Stimulated activated CD4-positive, alpha-beta T cell treated with anti-CD3 and anti-CD28 coated beads, Interleukin-15, amount 100 ng/mL, for 48 hours (primary cell): ENCODE data around the gene TBC1D5.
"Not testable (repeated sequence)": the region's sequence is repeated elsewhere in the genome, so short reads cannot be mapped to it uniquely, and the experiment has no call there.

Experiments
- DNase-seq, 2 donors: peaks; one replicate each; pipeline ENCODE4 v3.0.0-alpha.2; 2020; ENCODE audit warnings: low read depth in 2 of 2

TBC1D5 gene

DNA sequence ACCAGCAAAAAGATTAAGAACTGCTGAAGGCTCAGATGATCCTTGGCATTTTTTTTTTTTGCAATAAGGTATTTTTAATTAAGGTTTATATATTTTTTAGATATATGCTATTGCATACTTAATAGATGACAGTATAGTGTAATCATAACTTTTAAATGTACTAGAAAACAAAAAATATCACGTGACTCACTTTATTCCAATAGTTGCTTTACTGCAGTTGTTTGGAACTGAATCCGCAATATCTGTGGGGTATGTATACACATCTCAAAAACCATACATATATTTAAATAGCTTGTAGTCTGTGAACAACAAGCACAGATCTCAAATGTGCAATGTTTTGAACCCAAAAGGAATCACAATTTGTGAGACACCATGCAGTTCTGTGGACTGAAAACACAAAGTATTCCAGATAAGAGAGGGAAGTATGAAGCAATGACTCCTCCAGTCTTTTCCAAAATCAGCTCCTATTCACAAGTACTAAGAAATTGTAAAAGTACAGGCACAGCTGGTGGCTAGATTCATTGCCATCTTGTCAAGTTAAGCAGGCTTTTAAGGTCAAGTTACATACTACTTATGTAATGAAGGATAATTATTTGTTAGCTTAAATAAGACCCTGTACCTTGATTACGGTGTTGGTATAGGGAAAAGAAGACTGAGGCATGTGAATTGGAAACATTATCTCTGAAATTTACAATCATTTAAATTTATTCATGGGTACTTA is 331.1 kb downstream of the TBC1D5 start:
- DNase-seq, result no peak

DNA sequence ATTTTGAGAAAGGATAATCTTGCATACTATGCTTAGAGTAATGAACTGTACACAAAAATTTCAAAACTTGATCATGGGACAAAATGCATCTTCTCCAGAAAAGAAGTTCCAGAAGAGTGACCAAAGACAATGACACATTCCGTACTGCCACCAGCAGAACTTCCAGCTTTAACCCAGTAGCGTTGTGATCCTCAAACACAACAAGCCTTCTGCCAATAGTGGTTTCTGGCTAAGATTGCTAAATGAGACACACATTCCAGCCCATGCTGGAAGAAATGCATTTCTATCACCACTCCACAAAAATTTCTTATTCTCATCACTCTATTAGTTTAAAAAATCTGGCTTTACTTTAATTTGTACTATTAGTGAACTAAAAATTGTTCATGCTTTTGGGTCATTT is 334.9 kb downstream of the TBC1D5 start:
- DNase-seq, result no peak

DNA sequence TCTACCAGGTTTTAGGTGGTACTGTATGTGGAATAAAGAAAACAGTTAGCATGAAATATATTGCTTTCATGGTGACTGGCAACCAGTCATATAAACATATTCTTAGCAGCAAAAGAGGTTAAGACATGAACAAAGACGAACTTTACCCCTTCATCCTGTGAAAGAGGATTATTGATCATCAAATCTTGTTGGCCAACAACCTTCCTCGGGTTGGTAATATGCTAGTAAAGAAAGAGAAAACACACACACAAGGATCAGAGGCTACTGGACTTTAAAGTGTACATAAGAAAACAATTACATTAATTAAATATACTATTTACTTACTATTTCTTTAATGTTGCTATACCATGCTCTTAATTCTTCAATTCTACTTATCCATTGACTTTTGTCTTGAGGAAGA is 337.9 kb downstream of the TBC1D5 start:
- DNase-seq, result no peak

DNA sequence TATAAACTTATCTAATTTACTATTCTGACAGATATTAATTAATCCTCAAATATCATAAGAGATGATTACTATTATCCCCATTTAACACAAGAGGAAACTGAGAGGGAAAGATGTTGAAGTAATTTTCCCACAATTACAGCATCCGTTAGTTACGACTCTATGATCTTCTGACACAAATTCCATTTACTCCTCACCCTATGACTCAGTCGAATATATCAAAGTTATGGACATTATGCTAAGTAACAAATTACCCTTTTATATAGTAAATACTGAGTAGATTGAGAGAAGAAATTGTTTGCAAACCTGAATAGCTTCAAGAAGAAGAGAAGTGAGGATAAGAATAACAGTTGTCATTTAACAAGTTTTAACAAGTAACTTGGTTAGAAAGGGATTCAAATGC is 340.0 kb downstream of the TBC1D5 start:
- DNase-seq, result no peak

DNA sequence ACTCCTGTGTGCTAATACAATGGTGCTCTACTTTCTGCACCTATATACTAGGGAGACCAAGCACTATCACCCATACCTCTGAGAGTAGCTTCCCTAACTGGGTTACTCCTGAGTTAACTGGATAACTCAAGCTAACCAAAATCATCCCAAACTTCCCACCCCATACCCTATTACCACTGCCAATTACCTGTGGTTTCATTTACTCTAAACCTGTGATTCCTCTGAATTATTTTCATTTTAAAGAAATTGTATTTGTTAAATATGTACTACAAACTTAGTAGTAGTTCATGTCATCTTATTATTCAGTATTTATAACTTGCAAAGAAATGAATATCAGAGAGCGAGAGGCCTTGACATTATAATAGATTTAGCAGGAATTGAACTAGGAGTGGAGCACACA is 340.5 kb downstream of the TBC1D5 start:
- DNase-seq, result no peak

DNA sequence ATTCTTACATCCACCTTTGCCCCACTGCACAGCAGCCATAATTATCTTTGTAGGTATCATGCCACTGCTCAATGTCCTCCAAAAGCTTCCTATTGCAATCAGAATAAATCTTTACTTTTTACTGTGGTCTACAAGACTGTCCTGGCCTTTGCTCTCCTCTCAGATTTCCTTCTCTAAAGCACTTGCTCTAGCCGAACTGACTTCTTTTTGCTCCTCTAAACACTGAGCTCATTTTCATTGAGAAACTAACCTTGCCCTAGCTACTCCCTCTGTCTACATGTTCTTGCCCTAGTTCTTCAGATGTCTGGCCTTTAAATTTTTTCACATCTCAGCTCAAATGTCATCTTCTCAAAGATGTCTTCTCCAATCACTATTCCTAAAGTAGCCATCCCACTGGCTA is 342.8 kb downstream of the TBC1D5 start:
- no peak for DNase-seq

DNA sequence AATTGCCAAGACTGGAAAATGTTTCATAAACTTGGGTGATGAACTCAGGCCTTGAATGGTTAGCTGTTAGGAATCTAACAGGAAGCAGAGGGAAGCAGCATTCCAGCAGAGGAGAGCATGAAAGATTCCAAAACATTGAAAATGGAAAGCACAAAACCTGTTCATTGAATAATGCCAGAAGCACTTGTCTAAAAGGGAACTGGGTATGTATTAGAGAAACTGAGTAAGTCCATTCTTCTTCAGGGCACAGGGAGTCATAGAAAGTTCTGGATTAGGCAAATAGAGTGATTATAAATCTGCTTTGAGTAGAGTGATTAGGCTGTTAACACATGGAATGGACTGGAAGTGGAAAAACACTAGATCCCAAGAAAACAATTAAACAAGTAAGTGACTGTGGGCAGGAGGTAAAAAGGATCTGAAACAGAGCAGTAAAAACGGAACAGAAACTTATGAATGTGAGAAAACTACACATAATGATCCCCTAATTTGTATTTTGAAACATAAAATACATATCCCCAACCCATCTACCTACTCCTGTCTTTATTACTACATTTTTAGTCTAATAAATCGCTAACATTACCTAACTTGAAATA is 343.4 kb downstream of the TBC1D5 start:
- no peak for DNase-seq

DNA sequence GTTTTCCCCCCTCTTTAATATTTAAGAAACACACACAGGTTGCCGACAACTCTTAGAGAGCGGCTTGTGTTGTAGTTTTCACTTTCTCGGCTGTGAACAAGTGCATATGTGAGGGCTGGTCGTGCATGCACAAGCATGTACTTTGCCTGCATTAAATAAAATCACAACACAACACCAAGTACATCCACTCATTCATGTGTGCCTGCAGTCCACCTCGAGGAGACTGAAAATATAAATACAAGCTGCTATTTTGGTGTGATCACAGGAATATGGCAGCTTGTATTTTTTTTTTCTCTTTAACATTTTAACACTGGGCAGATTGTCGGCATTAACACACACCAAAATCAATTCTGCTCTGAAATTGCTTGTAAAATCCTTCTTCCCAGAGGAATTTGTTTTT is 346.4 kb downstream of the TBC1D5 start:
- no peak for DNase-seq

DNA sequence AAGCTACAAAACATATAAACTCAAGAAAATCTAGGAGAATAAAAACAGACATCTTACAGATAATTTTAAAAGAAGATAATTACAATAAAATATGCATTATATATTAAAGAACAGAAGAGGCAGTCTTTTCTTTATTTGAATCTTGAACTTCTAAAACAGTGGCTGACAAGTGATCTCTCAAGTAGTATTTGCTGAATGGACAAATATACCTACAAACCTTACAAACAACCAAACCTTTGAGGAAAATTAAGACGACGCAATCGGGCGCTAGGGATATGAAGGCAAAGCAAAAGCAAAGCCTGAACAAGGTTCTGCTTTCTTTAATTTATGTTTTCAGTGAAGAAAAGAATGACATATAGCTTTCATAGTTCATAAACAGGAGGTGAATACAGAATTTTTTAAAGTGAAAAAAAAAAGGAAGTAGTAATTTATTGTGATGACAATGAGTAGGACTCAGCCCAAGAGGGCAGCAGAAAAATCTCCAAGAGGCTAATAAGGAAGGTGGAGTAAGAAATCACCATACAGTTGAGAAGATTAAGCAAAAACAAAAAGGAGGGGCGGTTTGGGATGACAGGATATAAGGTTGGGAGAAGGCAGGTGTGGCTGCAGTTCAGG is 347.8 kb downstream of the TBC1D5 start:
- DNase-seq, result no peak

DNA sequence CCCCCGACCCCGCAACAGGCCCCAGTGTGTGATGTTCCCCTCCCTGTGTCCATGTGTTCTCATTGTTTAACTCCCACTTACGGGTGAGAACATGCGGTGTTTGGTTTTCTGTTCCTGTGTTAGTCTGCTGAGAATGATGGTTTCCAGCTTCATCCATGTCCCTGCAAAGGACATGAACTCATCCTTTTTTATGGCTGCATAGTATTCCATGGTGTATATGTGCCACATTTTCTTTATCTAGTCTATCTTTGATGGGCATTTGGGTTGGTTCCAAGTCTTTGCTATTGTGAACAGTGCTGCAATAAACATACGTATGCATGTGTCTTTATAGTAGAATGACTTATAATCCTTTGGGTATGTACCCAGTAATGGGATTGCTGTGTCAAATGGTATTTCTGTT is 349.9 kb downstream of the TBC1D5 start:
- not testable (repeated sequence) for DNase-seq

DNA sequence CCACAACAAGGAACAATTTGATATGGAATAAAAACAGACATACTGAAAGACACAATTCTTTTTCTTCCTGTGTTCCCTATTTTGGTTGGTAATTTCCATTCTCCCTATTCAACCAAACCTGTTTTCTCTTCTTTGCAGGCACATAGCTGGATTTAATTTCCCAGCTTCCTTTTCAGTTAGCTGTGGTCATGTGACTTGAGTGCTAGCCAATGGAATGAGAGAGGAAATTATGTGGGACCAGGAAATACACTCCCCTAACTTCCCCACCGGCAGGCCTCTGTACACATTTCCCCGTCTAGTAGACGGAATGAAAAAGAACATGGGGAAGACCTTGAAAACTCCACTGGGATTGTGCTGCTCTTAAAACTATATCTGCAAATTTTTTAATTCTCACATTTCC is 351.6 kb downstream of the TBC1D5 start:
- no peak for DNase-seq

DNA sequence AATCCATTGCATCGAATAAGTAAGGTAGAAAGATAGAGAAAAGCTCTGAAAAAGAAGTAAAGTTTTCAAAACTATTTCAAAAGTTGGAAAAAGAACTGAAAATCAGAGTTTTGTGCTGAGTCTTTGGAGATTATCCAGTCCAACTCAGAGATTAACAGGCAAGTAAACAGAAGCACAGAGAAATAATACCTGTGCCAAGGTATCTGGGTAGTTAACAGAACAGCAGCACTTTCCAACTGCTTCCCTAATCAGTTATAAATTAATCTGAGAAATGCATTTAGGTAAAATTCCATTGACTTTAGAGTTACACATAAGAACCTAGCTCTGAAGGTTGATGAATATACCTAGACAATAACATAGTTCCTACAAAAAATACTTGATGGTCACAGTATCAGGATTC is 355.3 kb downstream of the TBC1D5 start:
- no peak for DNase-seq

DNA sequence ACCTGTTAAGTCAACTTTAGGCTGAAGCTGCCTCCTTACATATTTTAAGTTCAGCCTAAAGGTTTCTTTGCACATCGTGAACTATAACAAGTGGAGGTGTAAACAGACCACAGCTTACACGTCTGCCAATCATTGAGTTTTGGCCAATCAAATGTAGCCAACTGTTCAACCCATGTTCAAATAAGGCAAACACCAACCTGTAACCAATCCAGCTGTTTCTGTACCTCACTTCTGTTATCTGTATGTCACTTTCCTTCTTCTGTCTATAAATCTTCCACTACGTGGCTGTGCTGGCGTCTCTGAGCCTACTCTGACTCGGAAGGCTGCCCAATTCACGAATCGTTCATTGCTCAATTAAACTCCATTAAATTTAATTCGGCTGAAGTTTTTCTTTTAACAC is 356.0 kb downstream of the TBC1D5 start:
- no peak for DNase-seq

DNA sequence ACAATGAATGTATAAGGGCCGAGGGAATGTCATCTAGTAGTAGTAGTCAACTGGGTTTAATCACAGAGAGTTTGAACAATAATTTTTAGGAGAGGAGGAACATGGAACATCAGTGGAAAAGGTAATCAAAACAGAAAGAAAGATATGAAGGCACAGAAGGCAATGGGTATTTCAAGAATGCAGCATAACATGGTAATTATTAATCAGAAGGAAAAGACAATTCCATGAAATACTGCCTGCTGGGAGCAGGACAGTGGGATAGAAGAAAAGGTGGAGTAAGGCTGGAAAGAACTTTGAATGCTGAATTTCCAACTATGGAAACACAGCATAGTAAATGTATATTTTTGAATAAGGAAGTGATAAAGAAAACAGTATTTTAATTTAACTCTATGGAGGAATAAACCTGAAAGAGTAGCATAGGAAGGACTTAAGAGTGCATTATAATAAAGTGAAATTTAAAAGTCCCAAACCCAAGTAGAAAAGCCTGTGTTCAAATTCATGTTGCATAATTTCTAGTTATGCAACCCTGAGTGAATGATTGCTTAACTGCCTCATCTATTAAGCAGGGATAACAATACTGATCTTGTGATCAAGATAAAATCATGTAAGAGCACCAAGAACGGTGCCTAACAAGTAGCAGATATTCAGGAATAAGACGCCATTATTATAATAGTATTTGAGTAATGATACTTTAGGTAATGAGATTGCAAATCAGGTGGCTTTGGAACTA is 357.7 kb downstream of the TBC1D5 start:
- no peak for DNase-seq

DNA sequence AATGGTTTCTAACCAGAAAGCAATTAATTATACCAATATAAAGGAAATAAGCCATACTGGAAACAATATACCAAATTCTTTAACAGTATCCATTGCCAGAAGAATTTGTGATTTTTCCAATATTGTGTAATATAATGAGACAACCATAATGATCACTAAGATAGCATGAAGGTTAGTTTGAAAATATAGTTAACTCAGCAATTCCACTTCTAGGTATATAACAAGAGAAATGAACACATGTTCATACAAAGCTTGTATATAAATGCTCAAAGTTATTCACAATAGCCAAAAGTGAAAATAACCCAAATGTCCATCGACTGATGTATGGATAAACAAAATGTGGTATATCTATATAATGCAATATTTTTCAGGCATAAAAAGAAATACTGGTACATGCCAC is 369.1 kb downstream of the TBC1D5 start:
- DNase-seq, result no peak

DNA sequence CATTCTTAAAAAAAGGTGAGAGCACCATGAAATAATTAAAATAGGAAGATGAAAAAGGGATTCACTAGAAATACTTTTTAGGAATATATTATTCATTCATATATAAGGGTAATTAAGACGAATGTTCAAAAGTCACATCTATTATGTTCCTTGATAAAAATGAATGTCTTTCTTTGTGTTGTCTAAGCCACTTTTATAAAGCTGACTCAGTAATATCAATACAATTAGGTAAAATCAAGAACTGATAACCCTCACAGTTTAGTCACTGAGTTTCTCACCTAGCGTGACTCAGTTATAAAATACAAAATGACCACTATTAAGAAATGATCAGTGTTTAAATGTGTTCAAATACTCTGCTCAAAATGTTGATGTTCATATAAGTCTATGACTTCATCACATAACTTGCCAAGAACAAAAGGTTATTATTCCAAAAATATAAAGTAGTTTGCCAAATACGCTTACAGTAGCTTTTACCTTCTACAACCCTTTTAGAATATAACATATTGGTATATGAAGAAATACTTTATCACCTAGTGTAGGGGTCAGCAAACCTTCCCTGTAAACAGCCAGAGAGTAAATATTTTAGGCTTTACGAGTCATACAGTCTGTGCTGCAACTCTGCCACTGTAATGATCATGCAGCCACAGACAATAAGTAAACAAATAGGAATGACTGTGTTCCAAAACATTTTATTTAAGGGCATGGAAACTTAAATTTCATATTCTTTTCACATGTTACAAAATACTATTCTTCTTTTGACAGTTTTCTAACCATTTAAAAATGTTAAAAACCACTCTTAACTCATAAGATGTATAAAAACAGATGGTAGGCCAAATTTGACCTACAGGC is 369.8 kb downstream of the TBC1D5 start:
- DNase-seq, result no peak

DNA sequence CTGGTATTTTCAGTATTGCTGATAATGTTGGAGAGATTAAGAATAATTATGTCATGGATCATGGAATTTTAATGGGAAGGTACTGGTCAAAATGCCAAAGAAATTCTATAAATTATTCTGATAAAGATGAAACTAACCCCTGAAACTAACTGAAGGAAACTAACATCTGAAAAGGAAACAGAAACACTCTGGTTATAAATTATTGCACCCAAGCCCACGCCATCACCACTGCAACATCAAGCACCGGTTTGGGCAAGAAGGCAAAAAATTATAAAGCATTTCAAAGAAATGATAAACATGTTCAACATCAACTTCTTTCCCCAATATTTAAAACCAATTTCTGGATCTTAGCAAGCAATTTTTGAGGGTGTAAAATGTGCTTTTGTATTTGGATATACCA is 372.5 kb downstream of the TBC1D5 start:
- DNase-seq, result no peak

DNA sequence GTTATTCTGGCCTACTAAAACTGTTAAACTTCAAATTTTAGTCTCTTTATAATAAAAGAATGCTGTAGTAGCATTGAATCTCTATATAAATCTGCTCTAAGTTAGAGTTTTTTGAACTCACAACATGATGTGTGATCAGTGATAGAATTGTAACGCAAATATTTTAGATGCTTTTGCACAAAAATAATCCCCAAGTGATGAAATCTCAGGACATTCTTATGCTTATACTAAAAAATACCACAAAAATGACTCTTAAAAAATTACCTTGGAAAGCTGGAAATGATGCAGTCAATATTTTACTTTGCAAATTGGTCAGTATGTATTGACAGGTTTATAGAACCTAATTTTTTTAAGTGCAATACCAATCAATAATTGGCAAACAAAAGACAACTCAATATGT is 375.3 kb downstream of the TBC1D5 start:
- no peak for DNase-seq

DNA sequence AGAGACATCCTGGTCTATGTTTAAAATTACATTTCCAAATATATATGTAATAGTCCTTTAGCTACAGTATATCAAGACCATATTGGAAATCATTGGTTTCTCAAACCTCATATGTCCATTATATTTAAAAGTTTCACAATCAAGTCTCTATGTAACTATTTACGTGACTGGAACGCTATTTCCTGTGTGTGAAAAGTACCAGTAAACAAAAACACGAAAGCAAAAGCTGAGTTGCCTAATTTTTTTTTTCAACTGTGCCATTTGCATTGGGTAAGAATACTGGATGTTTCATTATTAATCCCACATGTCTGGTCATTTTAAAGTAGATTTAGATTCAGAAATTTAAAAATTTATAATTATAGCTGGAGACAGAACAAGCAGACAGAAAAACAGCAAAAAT is 381.4 kb downstream of the TBC1D5 start:
- no peak for DNase-seq

DNA sequence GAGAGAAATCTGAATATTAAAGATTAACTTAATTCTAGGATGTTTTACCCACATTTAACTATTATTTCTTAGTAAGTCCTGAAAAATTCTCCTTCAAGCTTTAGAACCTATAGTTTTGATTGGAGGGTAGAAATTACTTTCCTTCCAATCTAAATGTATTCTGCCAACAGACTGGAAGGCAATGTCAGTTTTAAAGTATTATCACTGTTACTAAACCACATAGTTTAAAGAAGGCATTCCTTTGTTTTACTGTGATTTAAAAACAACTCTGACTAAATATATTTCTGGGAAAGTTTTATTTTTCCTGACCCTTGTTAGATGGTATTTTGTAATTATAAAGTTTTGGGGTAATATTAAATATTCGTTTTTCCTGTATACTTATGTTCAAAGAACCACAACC is 382.5 kb downstream of the TBC1D5 start:
- DNase-seq, result no peak

DNA sequence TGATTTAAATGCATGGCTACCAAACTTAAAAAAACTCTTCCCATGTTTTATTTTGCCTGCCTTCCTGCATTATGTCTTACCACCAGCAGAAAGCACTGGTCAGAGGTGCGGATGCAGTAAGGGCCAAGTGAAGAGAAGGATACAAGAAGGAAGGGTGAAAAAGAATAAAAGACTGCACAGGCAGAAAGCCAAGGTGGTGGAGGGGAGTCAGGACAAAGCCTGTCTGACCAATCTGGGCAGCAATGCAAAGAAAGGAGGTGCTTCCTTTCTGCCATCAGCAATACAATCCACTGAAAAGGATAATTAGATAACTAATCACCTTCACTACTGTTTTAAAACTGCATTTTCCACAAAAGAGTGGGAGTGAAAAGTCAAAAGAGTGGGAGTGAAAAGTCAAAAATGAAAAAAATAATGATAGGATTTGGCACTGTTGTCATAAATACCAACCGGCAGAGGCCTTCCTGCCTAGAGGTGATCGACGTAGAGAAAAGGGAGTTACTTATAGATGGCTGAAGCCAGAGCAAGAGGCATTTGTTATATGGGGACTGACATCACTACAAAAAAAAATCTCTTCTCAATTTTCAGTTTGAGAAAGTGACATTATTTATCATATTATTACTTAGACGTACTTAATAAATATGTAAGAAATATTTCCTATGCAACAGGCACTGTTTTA is 385.3 kb downstream of the TBC1D5 start:
- no peak for DNase-seq
